NB4 (cell line): ENCODE measurements around the gene MMRN2.

ENCODE experiments used
- CTCF ChIP-seq: IDR thresholded peaks from one replicate; pipeline ENCODE4 v1.5.1; 2012; ENCODE audit warnings: low read depth, low read length
- POLR2A ChIP-seq: IDR thresholded peaks from 2 replicates; pipeline ENCODE4 v1.6.1; 2011; ENCODE audit warnings: mild to moderate bottlenecking; ENCODE audit not compliant: insufficient read length; ENCODE audit errors: extremely low read depth

- TF ChIP-seq CTCF, result no peak
- no peak for TF ChIP-seq POLR2A
Observed at GRCh38 chr10:86936661-86937501, 20.5 kb downstream of the MMRN2 start.
